Stimulated activated CD4-positive, alpha-beta T cell treated with anti-CD3 and anti-CD28 coated beads, Interleukin-2, amount 100 ng/mL, for 4 hours (primary cell): ENCODE measurements around the gene SYNDIG1.

Source experiments
- DNase-seq: peaks from one replicate; pipeline ENCODE4 v3.0.0-alpha.2; 2020; ENCODE audit warnings: low read depth

Gene SYNDIG1

DNA sequence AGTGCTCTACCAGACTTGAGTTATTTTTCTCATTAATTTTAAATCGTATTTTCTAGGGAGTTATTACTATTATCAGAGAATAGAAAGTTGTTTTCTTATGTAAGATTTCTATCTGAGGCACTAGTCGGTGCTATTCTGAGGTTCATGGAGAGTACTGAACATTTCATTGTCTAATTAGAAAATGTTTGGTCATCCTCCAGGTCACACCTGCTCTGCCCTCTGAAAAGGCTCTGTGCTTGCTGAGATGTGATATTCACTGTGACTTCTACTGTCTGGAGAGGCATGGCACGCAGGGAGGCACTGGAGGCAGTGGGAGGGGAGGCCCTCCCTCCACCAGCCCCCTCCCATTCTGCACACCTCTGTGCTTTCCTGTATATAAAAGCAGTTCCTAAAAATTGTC is 3.0 kb downstream of the SYNDIG1 start:
- no peak for DNase-seq

DNA sequence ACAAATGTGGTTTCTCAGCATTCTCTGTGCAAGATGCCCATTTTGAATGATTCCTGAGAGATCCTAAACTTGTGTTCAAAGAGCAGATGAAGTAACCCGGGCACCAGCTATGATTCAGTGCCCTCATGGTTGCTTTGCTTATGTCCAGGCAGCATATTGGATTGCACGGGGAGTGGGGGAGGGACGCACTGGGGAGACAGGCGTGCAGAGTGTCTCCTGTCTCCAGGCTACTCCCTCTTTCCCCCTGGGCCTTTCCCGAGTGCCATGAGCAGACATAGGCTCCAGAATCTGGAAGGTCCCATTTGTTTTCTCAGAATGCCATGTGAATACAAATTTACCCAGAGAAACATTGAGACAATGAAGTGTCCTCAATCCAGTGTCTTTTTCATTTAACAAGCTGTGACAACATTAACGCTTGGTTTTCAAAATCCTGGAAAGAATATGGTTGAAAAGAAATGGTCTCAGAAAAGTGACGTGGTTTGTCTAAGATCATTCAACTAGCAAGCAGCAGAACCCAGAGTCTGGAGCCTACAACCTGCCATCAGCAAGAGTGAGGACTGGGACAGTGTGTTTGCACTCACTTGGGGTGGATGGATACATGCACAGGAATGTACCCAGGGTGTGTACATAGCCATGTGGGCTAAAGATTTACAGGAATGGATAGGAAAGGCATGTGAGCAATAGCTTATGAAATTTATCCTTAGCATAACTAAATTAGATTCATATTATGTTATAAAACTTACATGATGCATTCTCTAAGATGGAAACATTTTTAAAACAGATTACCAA is 4.2 kb downstream of the SYNDIG1 start:
- DNase-seq, result no peak

DNA sequence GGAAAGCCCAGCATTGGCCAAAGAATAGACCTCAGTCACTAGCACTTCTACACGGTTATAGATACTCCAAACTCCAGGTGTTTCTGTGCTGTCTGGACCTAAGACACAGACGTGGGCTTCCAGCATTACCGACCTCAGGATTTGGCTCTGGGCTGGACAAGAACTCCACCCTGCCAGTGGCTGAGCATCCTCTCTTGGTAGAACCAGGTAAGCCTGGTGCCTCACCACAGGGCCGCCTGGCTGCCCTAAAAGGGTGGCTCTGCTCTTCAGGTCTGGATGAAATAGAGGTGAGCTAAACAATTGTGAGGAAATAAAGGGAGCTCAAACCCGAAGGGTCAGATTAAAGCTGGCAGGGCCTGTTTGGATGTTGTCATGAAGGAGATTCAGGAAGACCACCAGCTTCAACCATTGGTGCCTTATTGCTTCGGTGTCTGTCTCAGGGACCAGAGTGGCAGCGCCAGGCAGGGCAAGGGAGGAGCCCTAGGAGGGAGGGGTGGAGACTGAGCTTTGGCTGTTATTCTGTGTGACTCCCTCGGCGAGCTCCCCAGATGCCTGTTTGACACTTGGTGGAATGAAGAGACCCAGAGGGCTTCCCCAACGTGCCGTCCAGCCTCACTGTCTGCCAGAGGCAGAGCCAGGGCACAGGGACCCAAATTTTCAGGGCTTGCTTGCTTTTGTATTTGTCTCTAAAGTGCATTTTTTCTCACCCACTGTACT is 8.6 kb downstream of the SYNDIG1 start:
- no peak for DNase-seq

DNA sequence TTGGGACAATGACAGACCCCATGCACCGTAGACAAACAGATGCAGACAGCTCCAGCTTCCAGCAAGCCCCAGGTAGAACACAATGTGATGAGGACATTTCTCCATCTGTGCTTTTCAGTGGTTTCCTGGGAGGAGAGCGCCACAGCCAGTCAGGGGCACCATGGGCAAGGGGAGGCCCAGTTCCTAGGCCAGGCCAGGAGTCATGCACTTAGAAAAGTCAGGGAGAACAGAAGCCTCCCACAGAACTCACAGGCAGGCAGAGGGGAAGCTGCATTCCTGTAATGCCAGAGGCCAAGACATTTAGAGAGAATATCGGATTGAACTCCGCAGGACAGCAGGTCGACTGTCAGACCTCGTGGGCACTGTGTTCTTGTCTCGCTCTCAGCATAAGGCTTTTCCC is 9.2 kb downstream of the SYNDIG1 start:
- no peak for DNase-seq

DNA sequence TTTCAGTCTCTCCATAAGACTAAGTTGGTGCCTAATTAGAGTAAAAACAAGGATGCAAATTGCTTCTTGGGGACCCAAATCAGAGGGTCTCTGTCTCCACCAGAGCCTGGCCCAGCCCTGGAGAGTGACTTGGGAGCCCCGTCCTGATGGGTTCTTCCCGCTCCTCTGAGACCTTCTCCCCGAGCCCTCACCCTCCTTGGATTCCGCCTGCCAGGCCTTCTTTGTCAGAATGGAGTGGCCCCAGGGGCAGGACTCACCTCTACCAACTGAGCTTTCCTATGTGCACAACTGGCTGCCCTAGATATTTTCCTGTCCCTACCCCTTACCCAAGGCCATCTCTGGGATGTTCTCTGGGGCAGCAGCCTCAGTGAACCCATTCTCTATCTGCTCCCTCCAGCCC is 9.7 kb downstream of the SYNDIG1 start:
- no peak for DNase-seq

DNA sequence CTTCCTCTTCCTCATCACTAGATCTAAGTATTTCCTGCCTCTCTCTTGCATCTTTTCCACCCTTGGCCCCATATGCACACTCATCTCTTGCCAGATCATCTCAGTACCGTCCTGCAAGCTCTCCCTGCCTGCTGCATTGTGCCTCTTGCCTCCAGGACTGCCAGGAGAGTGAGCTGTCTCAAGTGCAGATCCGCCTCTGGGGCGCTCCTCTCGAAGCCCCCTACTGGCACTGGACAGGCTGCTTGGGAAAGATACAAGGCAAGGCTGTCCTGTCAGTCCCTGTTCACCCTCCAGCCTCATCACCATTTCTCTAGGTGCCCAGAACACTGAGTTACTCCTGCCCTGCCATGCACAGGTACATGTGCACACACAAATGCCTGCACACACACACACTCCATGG is 10.2 kb downstream of the SYNDIG1 start:
- no peak for DNase-seq

DNA sequence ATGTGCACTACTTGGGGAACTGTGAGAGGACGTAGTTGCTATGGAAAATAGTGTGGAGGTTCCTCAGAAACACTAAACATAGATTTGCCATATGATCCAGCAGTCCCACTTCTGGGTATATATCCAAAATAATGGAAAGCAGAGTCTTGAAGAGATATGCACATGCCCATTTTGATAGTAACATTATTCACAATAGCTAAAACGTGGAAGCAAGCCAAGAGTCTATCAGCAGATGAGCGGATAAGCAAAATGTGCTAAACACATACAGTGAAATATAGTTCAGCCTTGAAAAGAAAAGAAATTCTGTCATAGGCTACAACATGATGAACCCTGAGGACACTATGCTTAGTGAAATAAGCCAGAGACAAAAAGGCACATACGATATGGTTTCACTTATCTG is 11.1 kb downstream of the SYNDIG1 start:
- no peak for DNase-seq

DNA sequence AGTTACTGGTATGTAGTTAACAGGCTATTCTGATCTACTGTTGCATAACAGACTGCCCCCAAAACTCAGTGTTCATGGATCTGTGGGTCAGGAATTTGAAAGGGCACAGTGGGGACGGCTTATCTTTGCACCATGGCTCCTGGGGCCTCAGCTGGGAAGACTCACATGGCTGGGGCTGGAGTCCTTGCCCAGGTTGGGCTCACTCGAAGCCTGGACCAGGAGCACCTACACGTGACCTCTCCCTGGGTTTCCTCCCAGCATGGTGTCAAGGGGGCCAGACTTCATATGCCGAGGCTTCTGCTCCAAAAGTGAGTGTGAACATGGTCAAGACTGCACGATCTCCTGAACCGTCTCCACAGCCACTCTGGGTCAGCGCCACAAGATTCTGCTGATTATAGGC is 11.7 kb downstream of the SYNDIG1 start:
- no peak for DNase-seq

DNA sequence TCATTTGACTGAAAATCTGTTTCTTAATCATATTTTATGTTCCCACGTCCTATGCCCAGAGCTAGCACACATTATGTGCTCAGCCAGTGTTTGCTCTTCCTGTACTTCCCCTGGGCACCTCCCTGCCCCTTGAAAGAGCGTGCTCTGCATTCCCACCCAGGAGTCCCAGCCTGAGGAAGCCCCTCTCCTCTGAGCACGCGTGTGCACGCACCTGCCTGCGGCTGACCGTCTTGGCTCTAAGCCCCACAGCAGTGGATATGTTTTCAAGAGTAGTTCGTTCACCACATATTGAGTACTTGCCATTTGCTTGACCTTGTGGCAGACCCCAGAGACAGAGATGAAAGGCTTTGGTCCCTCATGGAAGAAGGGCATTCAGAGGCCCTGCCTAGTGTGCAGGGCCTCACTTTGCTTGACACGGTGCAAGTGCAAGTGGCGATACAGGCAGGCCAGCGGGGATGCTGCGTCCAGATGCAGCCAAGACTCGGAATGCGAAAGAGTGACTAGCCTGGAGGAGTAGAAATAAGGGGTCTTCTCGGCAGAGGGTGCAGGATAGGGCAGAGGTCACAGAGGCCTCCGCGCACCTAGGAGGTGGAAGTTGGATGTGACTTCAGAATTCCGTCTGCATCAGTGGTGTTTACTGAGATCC is 14.1 kb downstream of the SYNDIG1 start:
- DNase-seq, result no peak

DNA sequence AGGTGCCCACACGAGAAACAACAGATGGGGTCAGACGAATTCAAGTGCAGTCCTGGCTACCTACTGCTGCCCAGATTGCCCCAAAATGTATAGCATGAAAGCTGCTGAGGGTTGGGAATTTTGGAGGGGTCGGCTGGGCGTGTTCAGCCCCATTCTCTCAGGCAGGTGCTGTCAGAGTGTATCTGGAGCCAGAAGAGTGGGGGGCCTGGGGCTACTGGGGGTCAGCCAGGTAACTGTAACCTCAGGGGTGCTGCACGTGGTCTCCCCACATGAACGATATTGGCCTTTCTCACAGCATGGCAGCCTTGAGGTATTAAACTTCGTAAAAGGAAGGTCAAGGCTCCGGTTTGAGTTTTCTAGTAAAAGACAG is 14.6 kb downstream of the SYNDIG1 start:
- no peak for DNase-seq

DNA sequence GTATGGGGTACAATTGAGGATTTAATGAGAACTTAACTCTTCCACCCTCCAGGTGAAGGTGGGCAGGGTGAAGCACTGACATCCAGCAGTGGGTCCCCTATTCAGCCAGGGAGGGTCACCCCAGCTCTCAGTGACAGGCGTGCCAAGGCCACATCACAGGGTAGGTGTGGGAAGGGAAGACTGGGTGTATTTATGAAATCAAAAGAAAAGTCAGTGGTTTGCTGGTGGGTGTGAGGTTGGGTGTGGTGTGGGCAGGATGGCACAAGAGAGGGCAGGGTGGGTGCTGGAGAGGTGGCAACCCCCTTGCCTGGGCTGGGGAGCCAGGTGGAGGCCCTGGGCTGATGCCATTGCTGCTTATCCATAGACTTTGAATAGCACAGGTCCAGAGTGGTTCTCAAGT is 16.6 kb downstream of the SYNDIG1 start:
- no peak for DNase-seq

DNA sequence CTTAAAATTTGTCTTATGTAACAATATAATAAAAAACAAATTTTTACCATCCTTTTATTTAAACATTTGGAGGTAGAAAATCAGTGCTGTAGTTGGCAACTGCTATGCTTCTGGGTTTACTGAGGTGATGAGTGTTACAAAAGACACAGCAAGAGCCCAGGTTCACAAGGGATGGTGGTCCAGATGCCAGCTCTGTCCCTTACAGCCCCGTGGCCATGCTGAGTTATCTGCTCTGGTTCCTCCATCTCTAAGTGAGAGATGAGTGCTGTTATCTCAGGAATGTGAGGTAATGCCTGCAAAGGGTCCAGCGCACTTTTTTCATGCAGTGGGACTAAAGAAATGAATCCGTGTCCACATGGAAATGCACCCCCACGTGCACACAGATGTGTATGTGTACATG is 17.8 kb downstream of the SYNDIG1 start:
- no peak for DNase-seq

DNA sequence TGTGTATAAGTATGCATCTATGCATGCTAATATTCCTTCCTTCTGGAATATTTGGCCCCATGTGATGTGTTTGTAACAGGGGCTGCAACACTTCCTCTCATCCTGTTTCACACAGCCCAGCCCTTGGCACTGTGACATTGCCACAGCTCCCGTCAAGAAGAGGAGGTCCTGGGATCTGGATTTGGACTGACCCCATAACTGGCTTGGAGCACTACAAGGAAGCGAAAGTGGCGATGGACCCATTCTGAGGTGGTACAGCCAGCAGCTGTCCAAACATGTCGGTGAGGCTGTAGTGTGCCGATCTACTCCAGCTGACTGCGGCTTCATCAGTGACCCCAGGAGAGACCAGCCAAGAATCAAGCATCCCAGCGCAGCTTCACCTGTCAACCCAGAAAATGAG is 18.2 kb downstream of the SYNDIG1 start:
- DNase-seq, result no peak

DNA sequence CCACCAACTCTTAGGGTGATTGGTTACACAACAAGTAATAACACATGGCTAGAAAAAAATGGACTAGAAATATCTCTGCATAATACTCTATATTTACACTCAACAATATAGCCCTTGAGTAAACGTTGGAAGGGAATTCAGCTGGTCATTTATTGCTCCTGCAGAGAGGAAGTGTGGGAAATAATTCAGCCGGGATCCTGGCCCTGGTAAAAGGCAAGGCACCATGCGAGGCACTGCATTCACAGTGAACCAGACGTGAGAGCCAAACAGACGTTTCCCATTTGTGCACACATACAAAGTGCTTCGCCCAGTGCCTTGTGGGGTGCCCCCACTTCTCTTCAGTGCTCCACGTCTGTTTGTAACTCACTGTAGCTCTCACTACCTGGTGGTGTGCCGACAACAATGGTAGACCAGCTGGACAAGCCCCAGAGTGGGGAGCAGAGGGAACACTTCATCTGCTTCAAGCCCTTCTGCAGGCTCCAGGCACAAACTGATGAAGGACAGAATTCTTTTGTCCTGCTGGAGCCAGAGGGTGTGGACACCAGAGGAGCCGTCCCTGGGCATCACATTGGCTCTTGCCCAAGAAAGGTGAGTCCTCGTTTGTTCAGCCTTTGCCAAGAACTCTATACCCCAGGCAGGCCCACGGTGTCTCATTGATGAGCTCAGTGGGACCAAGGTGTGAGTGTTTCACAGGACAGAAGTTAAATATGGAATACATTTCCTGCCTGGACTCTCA is 18.8 kb downstream of the SYNDIG1 start:
- DNase-seq, result no peak

DNA sequence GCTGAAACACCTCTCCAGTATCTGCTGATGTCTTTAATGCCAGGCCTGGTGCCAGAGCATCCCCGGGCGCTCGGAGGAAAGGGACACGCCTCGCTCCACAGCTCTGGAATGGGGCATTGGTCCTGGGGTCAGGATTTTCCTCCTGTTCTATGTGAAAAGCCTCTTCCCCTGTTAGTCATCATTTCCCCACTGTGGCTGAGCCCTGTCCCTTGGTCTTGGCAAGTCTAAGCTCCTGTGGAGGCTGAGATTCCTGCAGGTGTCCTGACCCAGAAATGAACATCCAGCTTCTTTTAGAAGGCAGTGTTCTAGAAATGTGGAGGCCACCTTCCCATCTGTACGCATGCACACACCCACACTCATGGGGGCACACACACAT is 19.4 kb downstream of the SYNDIG1 start:
- DNase-seq, result no peak

DNA sequence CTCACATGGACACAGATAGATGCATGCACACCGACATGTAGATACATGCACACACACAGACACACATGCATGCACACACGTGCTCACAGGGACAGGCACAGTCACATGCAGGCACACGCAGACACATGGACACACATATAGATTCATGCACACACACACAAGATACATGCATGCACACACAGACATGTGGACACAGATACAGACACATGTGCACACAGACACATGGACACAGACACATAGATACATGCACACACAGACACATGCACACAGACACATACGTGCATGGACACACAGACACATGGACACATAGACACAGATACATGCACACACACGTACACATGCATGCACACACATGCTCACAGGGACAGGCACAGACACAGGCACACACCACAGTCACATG is 19.8 kb downstream of the SYNDIG1 start:
- no peak for DNase-seq

DNA sequence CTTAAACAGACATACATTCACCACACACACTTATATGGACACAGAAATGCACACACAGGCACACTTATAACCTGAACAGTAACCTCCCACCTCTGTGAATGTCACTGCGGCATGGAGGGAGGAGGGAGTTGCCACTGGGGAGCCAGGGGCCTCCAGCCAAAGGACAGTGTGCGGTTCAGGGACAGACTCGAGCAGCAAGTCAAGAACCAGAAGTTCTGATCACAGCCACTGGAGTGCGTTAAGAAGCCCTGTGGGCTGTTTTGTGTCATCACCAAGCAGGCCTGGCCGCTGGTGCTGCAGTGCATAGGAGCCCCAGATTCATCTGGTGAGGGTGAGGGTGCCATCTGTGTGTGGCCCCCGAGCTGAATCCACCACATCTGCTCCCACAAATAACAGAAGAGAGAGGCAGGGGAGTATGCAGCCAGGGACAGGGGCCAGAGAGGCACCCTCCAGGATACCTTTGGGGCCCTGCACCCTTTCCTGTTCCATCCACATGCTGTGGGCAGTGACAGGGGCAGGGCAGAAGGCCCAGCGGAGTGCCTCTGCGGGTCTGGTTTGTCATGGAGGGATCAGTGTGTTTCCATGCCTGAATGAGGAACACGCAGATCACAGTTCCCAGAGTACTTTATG is 20.3 kb downstream of the SYNDIG1 start:
- DNase-seq, result no peak

DNA sequence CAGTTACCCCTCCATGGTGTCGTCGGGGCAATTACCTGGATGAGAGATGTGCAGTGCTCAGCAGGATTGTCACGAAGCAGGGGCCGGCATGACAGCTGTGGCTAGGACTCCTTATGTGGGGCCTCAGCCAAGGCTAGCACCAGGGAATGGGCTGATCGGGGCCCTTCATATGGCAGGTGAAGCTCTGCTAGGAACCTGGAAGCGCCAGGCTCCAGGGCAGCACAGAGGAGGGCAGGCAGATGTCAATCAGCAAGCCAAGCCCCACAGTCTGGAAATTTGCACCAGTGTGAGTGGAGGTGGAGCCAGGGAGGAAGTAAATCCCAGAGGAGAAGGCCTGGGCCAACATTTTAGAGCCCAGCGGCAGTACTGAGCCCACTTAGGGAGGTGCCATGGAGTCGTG is 21.2 kb downstream of the SYNDIG1 start:
- DNase-seq, result no peak

DNA sequence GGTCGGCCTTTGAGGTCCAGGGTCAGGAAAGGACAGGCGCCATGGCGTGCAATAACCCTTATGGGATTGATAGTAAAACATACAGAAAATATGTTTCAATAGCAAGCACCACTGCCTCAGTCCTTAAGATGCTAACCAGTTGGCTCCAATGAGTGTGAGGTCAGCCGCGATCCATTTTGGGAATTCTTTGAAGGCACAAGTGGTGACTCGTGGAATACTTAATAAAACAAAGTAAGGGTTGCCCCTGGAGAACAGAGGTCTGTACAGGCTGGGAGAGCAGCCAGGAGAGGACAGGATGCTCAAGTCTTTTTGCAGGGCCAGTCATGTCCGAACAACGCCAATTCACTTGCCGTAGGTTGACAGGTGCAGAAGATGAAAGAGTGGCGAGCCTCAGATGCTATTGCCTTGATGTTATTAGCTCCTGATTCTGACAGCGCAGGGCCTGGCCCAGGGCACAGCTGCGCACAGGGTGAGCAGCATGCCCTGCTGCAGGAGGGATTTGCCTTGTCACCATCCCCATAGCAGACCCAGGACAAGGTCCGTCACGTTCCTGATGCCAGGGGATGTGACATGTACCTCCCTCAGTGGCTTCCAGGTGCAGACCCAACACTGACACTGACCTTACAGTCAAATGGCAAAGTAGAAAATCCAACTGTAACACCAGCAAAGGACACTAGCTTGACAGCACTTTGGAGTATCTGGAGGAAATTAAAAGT is 21.8 kb downstream of the SYNDIG1 start:
- DNase-seq, result no peak

DNA sequence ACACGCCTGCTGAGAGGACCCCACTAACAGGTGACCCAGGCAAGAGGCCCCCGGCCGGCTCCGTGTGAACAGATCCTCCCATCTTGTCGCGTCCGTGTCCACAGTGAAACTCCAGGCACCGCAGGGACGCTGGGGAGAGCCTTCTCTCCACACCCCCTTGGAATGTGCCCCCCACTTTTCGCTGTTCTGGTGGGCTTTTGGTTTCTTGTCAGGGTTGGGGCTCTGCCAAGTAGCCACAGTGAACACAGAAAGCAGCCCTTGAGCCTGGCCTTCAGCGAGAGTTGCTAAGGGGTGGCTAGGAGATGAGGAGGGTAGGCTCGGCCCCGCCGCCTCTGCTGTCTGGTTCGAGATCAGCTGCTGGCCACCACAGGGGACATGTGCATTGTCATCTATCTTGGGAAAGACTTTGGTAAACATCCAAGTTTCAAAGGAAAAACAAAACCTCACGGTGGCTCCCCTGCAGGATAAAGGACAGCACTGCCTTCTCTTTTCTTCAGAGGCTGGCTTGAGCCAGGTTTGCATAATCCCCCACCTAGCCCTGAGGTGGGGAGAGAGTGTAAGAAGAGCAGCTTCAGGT is 22.7 kb downstream of the SYNDIG1 start:
- no peak for DNase-seq

DNA sequence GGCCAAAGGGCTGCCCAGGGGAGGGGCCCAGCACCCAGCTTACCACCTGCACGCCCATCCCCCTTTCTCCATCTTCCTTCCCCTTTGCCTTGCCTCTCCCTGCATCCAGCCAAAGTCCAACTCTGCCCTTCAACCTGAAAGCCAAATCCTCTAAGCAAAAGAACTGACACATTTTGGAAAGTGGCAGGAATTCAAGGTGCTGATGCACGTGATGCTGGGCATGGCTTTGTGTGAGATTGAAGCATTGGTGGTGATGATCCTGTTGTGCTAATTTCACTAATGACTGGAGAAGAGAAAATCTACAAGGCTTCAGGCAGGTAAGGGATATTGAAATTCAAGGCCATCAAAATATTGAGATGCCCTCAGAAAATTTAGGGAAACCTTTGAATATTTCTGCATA is 23.3 kb downstream of the SYNDIG1 start:
- no peak for DNase-seq
